Cardiac septum (tissue), 1 donor: ENCODE measurements around the gene MGAT1. TPM values are rescaled to one million over a fixed set of nuclear protein-coding genes. Genes with fewer than 3 reads are reported as not detected.
"Not testable (repeated sequence)": the region's sequence is repeated elsewhere in the genome, so short reads cannot be mapped to it uniquely, and the experiment has no call there.

Experiments
- DNase-seq: peaks from one replicate; pipeline ENCODE4 v3.0.0-alpha.2; 2020; ENCODE audit warnings: low spot score
- intact Hi-C: fragments of 100-400 bp; cut with DNase I; formaldehyde crosslinking; loops from one replicate; pipeline ENCODE4 v1.14.0; 2022
- long read RNA-seq: library from polyadenylated mRNA; unstranded; transcript quantifications from one replicate; pipeline ENCODE4 v2.0.0, GENCODE V29; 2021
- total RNA-seq: library from RNA; stranded (reverse); fragmentation: NEBNext Ultra II Directional; extraction: Animal tissue kit (Norgen Biotek cat#: 25700); gene quantifications from one replicate; pipeline ENCODE4 v1.2.1, GENCODE V29; 2021
- donor health status: DM: no; HTN: no; CAD: no.

The MGAT1 gene
- 66.0 TPM for total RNA-seq
- long read RNA-seq, transcript MGAT1-201 (2 exons, 2,761 nt): major isoform, 78 of 184 reads
- long read RNA-seq, transcript MGAT1-203 (3 exons, 3,077 nt): minor isoform, 25 of 184 reads
- long read RNA-seq, partial matches to known transcripts: 3 of 184 reads
- long read RNA-seq, other reads (novel, unspliced or antisense): 70 of 184 reads

DNA sequence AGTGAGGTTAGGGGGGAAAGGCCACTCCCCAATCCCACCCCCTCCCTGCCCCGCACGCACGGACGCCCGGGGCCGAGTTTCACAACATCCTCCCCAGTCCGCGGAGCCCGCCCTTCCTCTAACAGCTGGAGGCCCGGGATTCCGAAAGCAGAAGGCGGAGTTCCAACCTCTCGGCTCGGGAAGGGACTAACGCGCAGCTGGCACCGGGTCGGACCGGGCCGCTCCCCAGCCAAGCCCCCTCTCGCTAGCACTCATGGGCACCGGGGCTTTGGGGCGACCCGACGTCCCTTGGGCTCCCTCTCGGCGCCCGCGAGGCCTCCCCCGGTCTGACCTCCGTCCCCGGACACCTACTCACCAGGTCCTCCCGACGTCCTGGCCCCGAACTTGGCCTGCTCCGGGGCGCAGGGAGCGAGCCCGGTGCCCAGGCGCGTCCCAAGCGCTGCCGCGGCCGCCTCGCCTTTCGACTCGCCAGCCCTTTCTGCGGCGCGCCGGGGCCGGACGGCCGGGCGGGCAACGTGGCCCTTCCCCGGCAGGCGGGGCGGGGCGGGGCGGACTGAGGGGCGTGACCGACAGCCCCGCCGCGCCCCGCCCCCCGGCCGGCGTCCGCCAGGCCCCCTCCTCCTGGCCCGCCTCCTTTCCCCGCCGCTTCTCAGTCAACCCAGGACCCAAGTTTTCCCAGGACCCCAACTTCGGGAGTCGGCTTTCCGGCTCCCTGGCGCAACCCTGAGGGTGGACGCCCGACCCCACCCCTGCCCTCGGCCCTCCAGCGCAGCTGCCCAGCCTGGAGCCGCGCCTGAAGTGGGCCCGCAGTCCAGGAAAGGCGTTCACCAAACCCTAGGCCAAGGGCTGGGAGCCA is at the start of gene MGAT1:
Gene MGAT1 (minus strand): TSS at position 482 of the 856 bp plus-strand sequence. CDS start 9,835 bp downstream, outside the sequence.
- peak; percentile 95 for DNase-seq

DNA sequence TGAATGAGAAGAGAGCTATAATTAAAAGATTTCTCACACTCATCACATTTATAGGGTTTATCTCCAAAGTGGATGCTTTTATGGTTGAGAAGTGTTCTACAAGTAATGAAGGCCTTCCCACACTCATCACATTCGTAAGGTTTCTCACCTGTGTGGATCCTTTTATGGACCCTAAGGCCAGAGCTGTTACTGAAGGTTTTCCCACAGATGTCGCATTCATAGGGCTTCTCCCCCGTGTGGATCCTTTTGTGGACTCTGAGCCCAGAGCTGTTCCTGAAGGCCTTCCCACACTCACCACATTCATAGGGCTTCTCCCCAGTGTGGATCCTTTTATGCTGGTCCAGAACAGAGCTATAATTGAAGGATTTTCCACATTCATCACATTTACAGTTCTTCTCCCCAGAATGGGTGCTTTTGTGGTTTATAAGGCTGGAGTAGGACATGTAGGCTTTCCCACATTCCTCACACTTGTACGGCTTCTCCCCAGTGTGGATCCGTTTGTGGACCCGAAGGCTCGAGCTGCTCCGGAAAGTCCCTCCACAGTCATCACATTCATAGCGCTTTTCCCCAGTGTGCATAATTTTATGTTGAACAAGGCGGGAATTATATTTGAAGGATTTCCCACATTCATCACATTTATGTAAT is 48.0 kb upstream of the MGAT1 start:
- intact Hi-C loops: no loop called here
- DNase-seq: no peak

More for the DNA sequence above, at the start of gene MGAT1:
- intact Hi-C loops: loop anchor here (1.0 kb wide), 1 partner anchor 8 kb away; no protein-coding TSS in a partner anchor

DNA sequence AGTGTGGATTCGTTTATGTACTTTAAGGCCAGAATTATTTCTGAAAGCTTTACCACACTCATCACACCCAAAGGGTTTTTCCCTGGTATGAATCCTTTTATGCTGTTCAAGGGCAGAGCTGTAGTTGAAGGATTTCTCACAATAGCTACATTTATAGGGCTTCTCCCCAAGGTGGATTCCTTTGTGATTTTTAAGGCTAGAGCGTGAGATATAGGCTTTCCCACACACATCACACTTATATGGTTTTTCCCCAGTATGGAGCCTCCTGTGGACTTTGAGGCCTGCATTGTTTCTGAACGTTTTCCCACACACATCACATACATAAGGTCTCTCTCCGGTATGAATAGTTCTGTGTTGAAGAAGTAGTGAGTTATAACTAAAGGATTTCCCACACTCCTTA is 47.2 kb upstream of the MGAT1 start:
- no peak for DNase-seq
- intact Hi-C loops: no loop called here

DNA sequence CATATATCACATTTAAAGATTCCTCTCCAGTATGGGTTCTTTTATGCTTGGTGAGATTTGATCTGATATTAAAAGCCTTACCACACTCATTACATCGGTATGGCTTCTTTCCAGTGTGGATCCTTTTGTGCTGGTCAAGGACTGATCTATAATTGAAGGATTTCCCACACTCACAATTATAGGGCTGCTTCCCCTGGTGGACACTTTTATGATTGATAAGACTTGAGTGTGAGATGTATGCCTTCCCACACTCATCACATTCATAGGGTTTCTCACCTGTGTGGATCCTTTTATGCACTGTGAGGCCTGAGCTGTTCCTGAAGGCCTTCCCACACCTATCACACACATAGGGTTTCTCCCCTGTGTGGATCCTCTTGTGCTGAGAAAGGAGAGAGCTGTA is 46.3 kb upstream of the MGAT1 start:
- no peak for DNase-seq
- intact Hi-C loops: no loop called here

DNA sequence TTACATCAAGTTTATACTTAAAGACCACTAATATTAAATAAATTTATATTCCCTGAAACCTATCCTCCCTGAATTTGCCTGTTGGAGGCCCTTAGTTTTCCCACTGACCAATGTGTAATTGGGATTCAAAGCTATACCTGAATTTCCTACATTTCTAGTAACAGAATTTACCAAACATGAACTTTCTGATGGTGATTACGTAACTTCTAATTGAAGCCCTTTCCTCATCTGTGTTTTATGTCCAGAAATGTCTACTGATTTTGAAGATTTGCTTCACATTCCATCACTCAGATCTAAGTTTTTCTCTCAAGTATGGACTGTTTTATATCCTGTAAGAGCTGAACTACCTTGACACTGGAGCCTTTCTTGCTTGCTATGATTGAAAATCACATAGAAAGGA is 45.7 kb upstream of the MGAT1 start:
- no peak for DNase-seq
- intact Hi-C loops: no loop called here

DNA sequence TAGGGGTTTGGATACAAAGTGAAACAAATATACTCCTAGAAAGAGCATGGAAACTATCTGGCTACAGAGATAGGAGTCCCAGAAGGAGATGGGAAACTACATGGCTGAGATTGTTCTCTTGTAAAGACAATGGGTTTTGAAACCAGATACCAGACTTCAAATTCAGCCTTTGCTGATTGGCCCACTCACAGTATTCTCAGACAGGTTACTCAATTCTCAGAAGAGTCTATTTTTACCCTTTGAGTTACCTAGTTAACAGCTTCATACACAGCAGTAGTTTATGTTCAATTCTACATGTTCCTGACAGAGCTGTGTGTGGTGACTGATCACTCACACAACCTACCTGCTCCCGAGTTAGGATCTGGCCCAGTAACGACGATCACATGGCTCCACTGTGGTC is 44.4 kb upstream of the MGAT1 start:
- DNase-seq: no peak
- intact Hi-C loops: no loop called here

DNA sequence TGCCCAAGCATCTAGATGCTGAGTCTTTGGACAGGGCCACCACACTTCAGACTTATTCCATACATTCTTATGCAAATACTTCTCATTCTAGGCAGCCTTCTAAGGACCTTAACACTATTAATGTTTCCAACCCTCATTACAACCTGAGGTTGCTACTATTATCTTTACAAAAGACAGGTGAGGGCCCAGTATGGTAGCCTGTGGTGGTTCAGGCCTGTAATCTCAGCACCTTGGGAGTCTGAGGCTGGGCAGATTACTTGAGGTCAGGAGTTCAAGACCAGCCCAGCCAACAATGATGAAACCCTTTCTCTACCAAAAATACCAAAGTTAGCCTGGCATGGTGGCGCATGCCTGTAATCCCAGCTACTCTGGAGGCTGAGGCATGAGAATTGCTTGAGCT is 42.3 kb upstream of the MGAT1 start:
- intact Hi-C loops: no loop called here
- DNase-seq: no peak

DNA sequence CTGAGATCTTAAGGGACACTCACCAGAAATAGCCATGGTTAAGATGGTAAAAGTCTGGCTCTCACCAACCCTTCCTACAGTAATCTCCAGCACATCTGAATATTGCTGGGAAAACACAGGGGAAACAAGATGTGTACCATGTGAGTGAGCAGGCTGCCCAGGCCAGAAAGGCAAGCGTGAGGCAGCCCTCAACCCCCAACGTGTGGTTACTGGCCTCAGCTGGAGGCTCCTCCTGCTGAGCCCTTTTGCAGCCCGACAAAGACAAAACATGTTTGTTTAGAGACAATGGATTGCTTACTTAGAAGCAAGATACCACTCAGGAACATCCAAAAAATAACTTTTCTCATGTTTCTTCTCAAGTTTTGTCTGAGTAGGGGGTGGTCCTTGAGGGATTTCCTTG is 41.8 kb upstream of the MGAT1 start:
- DNase-seq: no peak

DNA sequence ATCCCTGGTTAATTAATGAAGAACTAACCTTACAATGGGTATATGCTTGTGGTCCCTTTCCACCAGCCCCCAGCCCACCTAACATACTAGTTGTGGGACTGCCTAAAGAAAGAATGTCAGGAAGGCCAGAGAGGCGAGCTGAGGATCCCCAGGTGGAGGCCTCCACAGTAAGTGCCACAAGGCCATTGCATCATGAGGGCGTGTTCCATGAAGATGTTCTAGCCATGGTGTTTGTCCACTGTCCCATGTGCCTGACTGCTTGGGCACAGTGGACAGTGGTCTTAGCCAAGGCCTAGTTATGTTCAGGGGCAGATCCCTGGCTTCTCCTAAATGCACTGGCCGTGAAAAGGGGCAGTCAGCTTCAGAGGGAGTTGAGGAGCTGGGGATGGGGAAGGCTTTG is 37.3 kb upstream of the MGAT1 start:
- intact Hi-C loops: no loop called here
- no peak for DNase-seq

More for the DNA sequence above, 41.8 kb upstream of the MGAT1 start:
- intact Hi-C loops: no loop called here

DNA sequence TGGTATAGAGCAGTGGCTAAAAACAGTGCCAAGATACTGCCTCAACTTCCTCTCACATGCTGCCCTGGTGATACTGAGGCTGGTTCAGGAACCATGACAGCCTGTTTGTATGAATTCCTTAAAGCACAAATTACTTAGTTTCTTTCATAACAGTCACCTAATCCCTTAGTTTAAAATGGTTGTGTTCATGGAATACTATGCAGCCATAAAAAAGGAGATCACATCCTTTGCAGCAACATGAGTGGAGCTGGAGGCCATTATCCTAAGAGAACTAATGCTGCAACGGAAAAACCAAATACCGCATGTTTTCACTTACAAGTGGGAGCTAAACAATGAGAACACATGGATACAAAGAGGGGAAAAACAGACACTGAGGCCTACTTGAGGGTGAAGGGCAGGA is 36.6 kb upstream of the MGAT1 start:
- no peak for DNase-seq
- intact Hi-C loops: no loop called here

DNA sequence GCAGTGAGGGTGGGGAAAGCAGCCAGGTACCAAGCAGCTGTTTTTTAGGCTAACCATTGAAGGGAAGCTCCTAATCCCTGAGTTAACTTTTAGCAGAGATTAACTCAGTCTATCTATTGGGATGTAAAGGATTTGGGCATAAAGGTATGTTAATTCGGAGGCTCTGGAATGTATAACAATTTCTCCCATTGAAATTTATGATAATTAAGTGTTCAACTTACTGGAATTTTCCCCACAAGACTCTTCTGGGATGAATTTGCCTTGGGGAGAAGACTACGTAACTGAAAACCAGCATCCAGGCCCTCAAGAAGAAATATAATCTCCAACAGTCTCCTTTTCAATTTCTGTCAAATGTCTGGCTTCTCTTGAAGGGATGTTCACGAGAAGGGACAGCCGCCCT is 34.9 kb upstream of the MGAT1 start:
- intact Hi-C loops: no loop called here
- no peak for DNase-seq

DNA sequence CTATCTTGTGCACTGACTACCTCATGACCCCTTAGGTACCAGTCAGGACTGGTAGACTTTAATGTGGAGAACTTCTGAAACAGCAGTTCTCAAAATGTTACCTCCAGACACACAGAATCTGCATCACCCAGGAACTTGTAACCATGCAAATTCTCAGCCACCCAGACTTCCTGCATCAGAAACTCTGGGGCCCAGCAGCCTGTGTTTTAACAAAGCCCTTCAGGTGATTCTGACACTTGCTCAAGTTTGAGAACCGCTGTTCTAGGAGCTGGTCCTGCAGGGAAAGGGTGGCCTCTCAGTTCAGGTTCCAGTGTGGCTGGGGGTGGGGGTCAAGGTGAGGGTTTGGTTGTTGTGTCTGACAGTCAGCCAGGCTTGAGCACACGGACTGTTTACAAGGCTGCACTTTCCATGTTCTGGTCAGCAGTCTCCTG is 30.0 kb upstream of the MGAT1 start:
- no peak for DNase-seq
- intact Hi-C loops: no loop called here

DNA sequence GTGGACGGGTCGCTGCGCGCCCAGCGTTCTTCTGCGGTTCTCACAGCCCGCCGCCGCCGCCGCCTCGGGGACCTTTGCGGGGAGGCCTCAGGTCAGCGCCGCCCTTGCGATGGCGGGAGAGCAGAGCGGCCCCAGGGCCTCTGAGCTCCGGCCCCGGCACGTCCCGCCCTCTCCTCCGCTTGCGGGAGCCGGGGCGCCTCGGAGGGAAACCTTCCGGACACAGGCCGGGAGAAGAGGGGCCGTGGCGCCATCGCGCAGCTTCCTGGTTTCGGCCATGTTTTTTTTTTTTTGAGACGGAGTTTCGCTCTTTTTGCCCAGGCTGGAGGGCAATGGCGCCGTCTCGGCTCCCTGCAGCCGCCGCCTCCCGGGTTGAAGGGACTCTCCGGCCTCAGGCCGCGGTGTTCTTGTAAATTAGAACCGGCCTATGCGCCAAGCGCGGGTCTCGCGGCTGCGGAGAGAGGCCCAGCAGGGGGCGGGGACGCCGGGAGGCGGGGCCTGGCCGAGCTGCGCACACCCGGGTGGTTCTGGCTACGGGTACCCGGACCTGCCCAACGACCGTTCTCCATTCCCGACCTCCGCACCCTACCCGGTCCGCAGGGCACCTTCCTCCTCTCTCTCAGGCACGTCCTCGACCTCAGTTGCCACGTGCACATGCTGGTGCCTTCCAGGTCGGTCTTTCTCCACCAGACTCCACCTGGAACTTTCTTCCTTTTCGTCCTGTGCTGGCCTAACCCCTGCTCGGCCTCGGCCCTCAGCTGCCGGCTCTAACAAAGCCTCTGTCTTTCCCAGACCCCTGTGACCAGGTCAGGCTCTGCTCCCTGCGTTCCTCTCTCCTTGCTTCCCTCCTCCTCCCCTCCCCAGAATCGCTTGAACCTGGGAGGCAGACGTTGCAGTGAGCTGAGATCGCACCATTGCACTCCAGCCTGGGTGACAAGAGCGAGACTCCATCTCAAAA is 28.8 kb upstream of the MGAT1 start:
- DNase-seq: peak; percentile 97
- intact Hi-C loops: loop anchor here (1.0 to 2.0 kb wide), 2 partner anchors 21 to 29 kb away; partner anchors contain the start of gene ZFP62

DNA sequence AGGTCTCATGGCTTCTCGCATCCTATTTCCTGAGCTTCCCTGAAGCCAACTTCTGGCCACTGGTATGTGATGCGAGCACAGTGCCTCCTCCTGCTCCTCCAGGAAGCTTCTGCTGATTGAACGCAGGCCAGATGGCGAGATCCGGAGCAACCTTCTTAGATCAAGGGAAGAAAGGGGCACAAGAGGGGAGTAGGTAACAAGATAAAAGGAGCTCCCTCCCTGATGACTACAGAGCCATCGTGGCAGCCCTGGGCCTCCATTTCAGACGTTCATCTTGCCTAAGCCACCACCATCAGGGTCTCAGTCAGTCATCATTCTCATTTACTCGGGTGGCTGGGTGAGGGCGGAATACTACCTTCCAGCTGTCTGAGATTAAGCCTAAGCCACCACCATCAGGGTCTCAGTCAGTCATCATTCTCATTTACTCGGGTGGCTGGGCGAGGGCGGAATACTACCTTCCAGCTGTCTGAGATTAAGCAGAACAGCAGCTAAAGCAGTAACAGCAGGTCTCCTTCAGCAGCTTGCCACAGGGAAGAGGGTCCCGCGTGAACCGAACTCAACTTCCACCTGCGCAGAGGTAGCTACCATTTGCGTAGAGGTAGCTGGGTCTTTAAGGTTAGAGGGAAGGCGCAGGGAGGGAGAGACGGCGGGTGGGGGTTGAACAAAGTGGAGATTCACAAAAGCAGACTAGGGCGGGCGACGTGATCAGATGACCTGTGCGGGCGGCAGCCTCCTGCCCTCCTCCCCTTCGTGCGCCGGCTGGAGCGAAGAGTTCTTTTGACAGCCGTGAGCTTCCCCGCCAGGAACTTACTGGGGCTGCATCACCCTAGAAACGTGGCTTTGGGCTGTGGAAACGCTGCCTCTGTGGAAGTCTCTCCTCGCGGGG is 27.9 kb upstream of the MGAT1 start:
- intact Hi-C loops: loop anchor here (1.0 to 2.0 kb wide), 2 partner anchors 20 to 30 kb away; partner anchors contain the start of gene ZFP62
- peak; percentile 88 for DNase-seq

DNA sequence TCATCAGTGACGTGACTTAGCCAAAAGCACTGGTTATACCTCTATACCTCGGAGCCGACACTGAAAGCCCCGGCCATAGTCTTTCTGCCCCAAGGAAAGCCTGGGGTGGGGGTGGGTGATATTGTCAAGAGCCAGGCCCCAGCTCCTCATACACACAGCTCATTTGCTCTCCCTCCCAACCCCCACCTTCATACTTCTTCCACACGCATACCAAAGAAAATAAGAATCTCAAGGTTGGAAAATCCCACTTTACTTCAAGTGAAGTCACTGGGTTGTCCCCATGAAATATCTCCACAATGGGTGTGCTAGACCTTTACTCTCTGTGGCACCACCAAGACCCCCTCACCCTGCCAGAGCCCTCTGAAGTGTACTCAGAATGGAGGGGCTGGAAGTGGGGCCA is 27.1 kb upstream of the MGAT1 start:
- DNase-seq: no peak
- intact Hi-C loops: loop anchor here (2.0 kb wide), 1 partner anchor 31 kb away; the partner anchor contains the start of gene ZFP62

DNA sequence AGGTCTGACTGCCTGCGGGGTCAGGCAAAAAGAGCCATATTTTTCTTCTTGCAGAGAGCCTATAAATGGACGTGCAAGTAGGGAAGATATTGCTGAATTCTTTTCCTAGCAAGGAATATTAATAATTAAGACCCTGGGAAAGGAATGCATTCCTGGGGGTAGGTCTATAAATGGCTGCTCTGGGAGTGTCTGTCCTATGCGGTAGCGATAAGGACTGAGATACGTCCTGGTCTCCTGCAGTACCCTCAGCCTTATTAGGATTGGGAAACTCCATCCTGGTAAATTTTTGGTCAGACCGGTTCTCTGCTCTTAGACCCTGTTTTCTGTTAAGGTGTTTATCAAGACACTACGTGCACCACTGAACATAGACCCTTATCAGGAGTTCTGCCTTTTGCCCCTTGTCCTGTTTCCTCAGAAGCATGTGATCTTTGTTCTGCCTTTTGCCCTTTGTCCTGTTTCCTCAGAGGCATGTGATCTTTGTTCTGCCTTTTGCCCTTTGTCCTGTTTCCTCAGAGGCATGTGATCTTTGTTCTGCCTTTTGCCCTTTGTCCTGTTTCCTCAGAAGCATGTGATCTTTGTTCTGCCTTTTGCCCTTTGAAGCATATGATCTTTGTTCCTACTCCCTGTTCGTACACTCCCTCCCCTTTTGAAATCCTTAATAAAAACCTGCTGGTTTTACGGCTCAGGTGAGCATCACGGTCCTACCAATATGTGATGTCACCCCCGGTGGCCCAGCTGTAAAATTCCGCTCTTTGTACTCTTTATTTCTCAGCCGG is 26.3 kb upstream of the MGAT1 start:
- intact Hi-C loops, DNase-seq: not testable (repeated sequence)

DNA sequence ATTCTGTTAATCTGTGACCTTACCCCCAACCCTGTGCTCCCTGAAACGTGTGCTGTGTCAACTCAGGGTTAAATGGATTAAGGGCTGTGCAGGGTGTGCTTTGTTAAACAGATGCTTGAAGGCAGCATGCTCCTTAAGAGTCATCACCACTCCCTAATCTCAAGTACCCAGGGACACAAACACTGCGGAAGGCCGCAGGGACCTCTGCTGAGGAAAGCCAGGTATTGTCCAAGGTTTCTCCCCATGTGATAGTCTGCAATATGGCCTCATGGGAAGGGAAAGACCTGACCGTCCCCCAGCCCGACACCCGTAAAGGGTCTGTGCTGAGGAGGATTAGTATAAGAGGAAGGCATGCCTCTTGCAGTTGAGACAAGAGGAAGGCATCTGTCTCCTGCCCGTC is 24.8 kb upstream of the MGAT1 start:
- intact Hi-C loops, DNase-seq: not testable (repeated sequence)
